Gastrocnemius medialis (tissue), 4 donors: Measurements from ENCODE around the gene GCNA. TPM values are rescaled to one million over a fixed set of nuclear protein-coding genes. Genes with fewer than 3 reads are reported as not detected.

ENCODE experiments used
- ATAC-seq, 2 donors: fragments of 150-250 bp; one replicate each; pipeline ENCODE4 v1.9.1; 2016
- DNase-seq, 2 donors: peaks; one replicate each; pipeline ENCODE4 v3.0.0-alpha.2; 2019
- H3K27ac ChIP-seq, 4 donors: fragments of 200-600 bp; sonication (generic); 1 replicate in 1 of 4; 2 replicates in 3 of 4; pipeline ENCODE4 v1.5.1; 2016 to 2018; ENCODE audit warnings: mild to moderate bottlenecking in 2 of 4, moderate library complexity in 1 of 4
- H3K27me3 ChIP-seq, 3 donors: fragments of 200-600 bp; sonication (generic) in 2 of 3; 1 replicate in 1 of 3; 2 replicates in 2 of 3; pipeline versions ENCODE4 v1.5.1 to v1.6.0; 2016 to 2019; ENCODE audit warnings: mild to moderate bottlenecking in 1 of 3, moderate library complexity in 1 of 3
- H3K36me3 ChIP-seq, 2 donors: fragments of 200-600 bp; sonication (generic) in 1 of 2; one replicate each; pipeline ENCODE4 v1.5.1; 2017 to 2018
- H3K4me1 ChIP-seq, 2 donors: fragments of 200-600 bp; sonication (generic) in 1 of 2; one replicate each; pipeline ENCODE4 v1.5.1; 2016 to 2017; ENCODE audit warnings: mild to moderate bottlenecking in 2 of 2
- H3K4me3 ChIP-seq, 4 donors: fragments of 200-600 bp; sonication (generic) in 3 of 4; 1 replicate in 1 of 4; 2 replicates in 3 of 4; pipeline ENCODE4 v1.5.1; 2016 to 2019; ENCODE audit warnings: mild to moderate bottlenecking in 2 of 4
- H3K9me3 ChIP-seq, 3 donors: fragments of 200-600 bp; sonication (generic) in 2 of 3; 1 replicate in 1 of 3; 2 replicates in 2 of 3; pipeline ENCODE4 v1.5.1; 2016 to 2019
- POLR2A ChIP-seq, 2 donors: fragments of 450-650 bp; IDR thresholded peaks; one replicate each; pipeline ENCODE4 v1.6.1; 2017; ENCODE audit warnings: antibody characterized with exemption in 2 of 2, mild to moderate bottlenecking in 2 of 2, moderate library complexity in 2 of 2
- in situ Hi-C, 4 donors: fragments of 200-750 bp; cut with MboI; loops; one replicate each; pipeline versions ENCODE4 v1.15.0 to v1.8.0; 2017; ENCODE audit warnings: low sequenced_read_pairs in 4 of 4
- intact Hi-C: fragments of 100-400 bp; cut with DNase I; formaldehyde crosslinking; loops from one replicate; pipeline ENCODE4 v1.15.1; 2023; ENCODE audit warnings: low total_unique reads
- total RNA-seq, 4 donors: library from RNA; depleted of rRNA; stranded (reverse); fragments of >200 nt; gene quantifications; one replicate each; pipeline versions ENCODE4 v1.1.0 to v1.2.3, GENCODE V29; 2016
- TF ChIP-seq, protein P1 (sequence below), 5 experiments: fragments of 450-650 bp in 3 of 5; fragments of 200-600 bp in 2 of 5; sonication (generic) in 2 of 5; IDR thresholded peaks in 4 of 5; conservative IDR thresholded peaks in 1 of 5; 1 replicate in 4 of 5; 2 replicates in 1 of 5; pipeline ENCODE4 v1.5.1; 2016 to 2019; ENCODE audit warnings: antibody characterized with exemption in 5 of 5, mild to moderate bottlenecking in 3 of 5, moderate library complexity in 3 of 5

GCNA gene
- total RNA-seq, 4 donors from 2014 or later, result 0.95 to 5.4 (median 1.4) TPM

DNA sequence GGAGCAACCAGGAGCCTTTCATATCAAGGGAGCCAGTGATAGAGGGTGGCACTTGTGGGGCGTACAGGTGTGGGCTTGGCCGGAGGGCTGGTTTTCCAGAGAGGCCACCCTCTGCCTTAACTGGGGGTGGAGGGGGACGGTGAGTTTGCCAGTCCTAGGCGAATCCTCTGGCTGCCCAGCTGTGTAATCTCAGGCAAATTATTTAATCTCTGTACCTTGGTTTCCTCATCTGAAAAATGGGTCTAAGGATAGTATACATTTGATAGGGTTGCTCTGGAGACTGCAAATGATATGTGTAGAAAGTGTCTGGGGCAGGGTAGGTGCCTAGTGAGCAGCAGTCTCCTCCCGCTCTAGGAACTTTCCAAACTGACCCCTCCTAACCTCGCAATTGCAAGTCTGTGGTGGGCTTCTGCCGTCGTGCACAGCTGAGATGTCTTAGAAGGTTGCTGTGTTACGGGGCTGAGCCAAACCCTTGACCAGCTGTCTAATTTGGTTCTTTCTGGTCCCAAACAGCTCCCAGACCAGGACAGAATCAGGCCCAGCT lies 43.9 kb downstream of the GCNA start:
- ATAC-seq (peak in 1 of 2 donors; percentile 2), DNase-seq (no peak)
- in situ Hi-C loops, result no loop called here

DNA sequence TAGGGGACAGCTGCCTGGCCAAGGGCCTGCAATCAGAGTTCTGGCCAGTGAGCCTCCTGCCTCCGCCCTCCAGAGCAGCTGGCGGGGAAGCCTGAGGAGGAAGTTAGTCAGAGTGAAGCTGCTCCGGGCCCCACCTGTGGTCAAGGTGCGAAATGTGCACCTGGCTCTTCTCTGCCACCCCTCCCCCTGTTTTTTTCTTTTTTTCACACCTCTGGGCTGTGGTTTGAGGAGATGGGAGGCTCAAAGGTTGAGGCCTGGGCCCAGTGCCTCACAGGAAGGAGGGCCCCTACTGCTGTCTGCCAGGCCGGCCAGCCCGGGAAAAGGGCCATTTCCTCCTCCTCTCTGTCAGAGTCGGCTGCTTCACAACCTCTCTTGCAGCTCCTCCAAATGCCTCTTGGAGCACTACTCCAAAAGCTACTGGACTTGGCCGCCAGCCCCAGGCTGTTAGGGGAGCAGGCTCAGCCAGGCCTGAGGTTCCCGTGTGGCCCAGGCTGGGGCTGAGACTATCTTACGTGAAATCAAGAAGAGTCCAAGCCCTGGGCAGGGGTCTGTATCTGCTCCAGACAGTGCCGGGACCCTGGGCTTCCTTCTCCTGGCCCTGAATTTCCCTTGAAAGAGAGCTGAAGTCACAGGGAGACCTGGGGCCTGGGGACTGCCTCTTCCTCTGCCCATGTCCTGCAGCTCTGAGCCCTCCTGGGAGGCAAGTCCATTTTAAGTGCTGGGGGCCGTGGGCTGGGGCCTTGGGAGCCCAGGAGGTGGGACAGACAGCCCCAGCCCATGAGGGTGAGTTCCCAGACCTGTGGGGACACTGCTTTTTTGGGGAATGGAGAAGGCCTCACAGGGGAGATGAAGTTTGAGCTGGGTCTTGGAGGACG lies 44.6 kb downstream of the GCNA start:
- peak; percentile 49 to 84 for DNase-seq
- in situ Hi-C loops (no loop called here), intact Hi-C loops (no loop called here)
- Histone ChIP-seq H3K9me3 (no peaks in the 10 kb centered on the region), H3K27me3 (no peaks in the 10 kb centered on the region), H3K27ac (peak overlapping the region; percentile 56 to 86 (median 73)), H3K36me3 (no peaks in the 10 kb centered on the region), H3K4me1 (peaks cover 9 to 15% of the 10 kb centered on the region in 2 donors), H3K4me3 (no peak overlapping the region)
- TF ChIP-seq, protein P1, sequence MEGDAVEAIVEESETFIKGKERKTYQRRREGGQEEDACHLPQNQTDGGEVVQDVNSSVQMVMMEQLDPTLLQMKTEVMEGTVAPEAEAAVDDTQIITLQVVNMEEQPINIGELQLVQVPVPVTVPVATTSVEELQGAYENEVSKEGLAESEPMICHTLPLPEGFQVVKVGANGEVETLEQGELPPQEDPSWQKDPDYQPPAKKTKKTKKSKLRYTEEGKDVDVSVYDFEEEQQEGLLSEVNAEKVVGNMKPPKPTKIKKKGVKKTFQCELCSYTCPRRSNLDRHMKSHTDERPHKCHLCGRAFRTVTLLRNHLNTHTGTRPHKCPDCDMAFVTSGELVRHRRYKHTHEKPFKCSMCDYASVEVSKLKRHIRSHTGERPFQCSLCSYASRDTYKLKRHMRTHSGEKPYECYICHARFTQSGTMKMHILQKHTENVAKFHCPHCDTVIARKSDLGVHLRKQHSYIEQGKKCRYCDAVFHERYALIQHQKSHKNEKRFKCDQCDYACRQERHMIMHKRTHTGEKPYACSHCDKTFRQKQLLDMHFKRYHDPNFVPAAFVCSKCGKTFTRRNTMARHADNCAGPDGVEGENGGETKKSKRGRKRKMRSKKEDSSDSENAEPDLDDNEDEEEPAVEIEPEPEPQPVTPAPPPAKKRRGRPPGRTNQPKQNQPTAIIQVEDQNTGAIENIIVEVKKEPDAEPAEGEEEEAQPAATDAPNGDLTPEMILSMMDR (IDR thresholded peaks at IDR 0.05 in 4 of 5, conservative IDR thresholded peaks at IDR 0.05 in 1 of 5), result peak in 1 of 5 experiments; percentile 17
- TF ChIP-seq POLR2A (IDR thresholded peaks at IDR 0.05), result no peak
- peak; percentile 67 to 88 for ATAC-seq

More for the DNA sequence above, 43.9 kb downstream of the GCNA start:
- H3K27me3 ChIP-seq, result no peaks in the 10 kb centered on the region
- intact Hi-C loops, result no loop called here
- H3K27ac ChIP-seq, result peak overlapping the region; percentile 56 to 86 (median 73)
- no peak overlapping the region for H3K4me3 ChIP-seq
- H3K9me3 ChIP-seq, result no peaks in the 10 kb centered on the region
- H3K36me3 ChIP-seq, result no peaks in the 10 kb centered on the region
- TF ChIP-seq, protein P1 (IDR thresholded peaks at IDR 0.05 in 4 of 5, conservative IDR thresholded peaks at IDR 0.05 in 1 of 5), result no peak
- no peak for TF ChIP-seq POLR2A (IDR thresholded peaks at IDR 0.05)
- H3K4me1 ChIP-seq, result peaks cover 9 to 15% of the 10 kb centered on the region in 2 donors

DNA sequence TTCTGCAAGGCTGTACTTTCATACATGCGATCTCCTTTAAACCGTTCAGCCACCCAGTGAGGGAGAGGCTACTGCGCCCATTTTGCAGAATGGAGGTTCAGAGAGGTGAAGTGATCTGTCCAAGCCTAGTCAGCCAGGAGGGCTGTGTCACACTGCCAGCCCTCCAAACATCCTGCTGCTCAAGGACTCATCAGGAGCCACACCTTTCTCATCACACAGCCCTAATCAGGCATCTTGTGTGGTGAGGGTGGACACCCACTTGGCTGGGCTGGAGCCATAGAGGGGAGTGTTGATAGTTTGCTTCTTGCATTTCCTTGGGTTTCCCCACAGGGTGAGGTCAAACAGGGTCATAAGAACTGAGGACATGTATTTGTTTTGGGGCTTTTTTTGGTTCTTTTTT lies 45.5 kb downstream of the GCNA start:
- TF ChIP-seq POLR2A (IDR thresholded peaks at IDR 0.05), result no peak
- TF ChIP-seq, protein P1 (IDR thresholded peaks at IDR 0.05 in 4 of 5, conservative IDR thresholded peaks at IDR 0.05 in 1 of 5), result no peak
- H3K4me3 ChIP-seq, result no peak overlapping the region
- in situ Hi-C loops, result no loop called here
- H3K27ac ChIP-seq, result peak overlapping the region in 1 of 4 donors; percentile 86
- intact Hi-C loops, result no loop called here
- DNase-seq, result no peak
- H3K36me3 ChIP-seq, result no peaks in the 10 kb centered on the region
- ATAC-seq, result no peak
- H3K4me1 ChIP-seq, result peaks cover 9 to 15% of the 10 kb centered on the region in 2 donors
- no peaks in the 10 kb centered on the region for H3K9me3 ChIP-seq
- no peaks in the 10 kb centered on the region for H3K27me3 ChIP-seq

DNA sequence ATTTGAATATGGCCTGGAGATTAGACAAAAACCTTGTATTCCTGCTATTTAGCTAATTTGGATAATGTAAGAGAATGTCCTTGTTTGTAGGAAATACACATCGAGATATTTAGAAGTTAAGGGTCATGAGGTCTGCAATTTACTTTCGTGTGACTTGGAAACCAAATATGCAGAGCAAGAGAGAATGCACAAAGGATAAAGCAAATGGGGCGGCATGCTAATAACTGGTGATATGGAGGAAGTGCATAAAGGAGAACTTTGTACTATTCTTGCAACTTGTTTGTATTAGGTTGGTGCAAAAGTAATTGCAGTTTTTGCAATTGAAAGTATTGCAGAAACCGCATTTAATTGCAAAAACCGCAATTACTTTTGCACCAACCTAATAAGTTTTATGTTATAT lies 47.2 kb downstream of the GCNA start:
- TF ChIP-seq, protein P1 (IDR thresholded peaks at IDR 0.05 in 4 of 5, conservative IDR thresholded peaks at IDR 0.05 in 1 of 5), result no peak
- no peak for TF ChIP-seq POLR2A (IDR thresholded peaks at IDR 0.05)
- no peak for ATAC-seq
- intact Hi-C loops (no loop called here), in situ Hi-C loops (no loop called here)
- H3K9me3 ChIP-seq, result no peaks in the 10 kb centered on the region
- DNase-seq, result no peak
- no peak overlapping the region for H3K27ac ChIP-seq
- H3K36me3 ChIP-seq, result no peaks in the 10 kb centered on the region
- H3K27me3 ChIP-seq, result no peaks in the 10 kb centered on the region
- H3K4me1 ChIP-seq, result peaks cover 9 to 15% of the 10 kb centered on the region in 2 donors
- no peak overlapping the region for H3K4me3 ChIP-seq
